Middle frontal gyrus (tissue), 1 donor: ENCODE results near the gene CFAP97D2.

Experiments
- DNase-seq: peaks from one replicate; pipeline ENCODE4 v3.0.0-alpha.2; 2015; ENCODE audit warnings: low spot score; ENCODE audit errors: extremely low spot score

The CFAP97D2 gene

GRCh38 chr13:114266241-114266640, 87.2 kb downstream of the CFAP97D2 start:
- DNase-seq = no peak

- no peak for DNase-seq
Measured at GRCh38 chr13:114268344-114269280, 89.6 kb downstream of the CFAP97D2 start.

- DNase-seq = no peak
Measured at GRCh38 chr13:114269281-114269770, 90.3 kb downstream of the CFAP97D2 start.
